H1 (cell line): Measurements from ENCODE around the gene MXI1.

Experiments used
- CREB1 ChIP-seq: IDR thresholded peaks from 2 replicates; pipeline ENCODE4 v1.6.1; 2012; ENCODE audit warnings: inconsistent platforms
- CTCF ChIP-seq, 3 experiments: IDR thresholded peaks; 1 replicate in 2 of 3; 2 replicates in 1 of 3; pipeline versions ENCODE4 v1.5.1 to v1.6.1; 2011; ENCODE audit warnings: low read length in 3 of 3, mild to moderate bottlenecking in 3 of 3, inconsistent platforms in 2 of 3, low read depth in 1 of 3, moderate library complexity in 1 of 3; ENCODE audit not compliant: insufficient read depth in 1 of 3; ENCODE audit errors: control extremely low read depth in 1 of 3
- EGR1 ChIP-seq: IDR thresholded peaks from 2 replicates; pipeline ENCODE4 v1.6.1; 2011; ENCODE audit warnings: low read depth, low read length, borderline replicate concordance
- EP300 ChIP-seq, 2 experiments: IDR thresholded peaks; 1 replicate in 1 of 2; 2 replicates in 1 of 2; pipeline ENCODE4 v1.6.1; 2011 to 2012; ENCODE audit warnings: low read depth in 2 of 2, low read length in 2 of 2, mild to moderate bottlenecking in 2 of 2, borderline replicate concordance in 1 of 2, inconsistent platforms in 1 of 2, moderate library complexity in 1 of 2
- EZH2 ChIP-seq: fragments of 200-600 bp; sonication (generic); IDR thresholded peaks from 2 replicates; pipeline ENCODE4 v1.7.1; 2012; ENCODE audit warnings: low read depth, mild to moderate bottlenecking, moderate library complexity, low read length, inconsistent platforms; ENCODE audit not compliant: severe bottlenecking
- HDAC6 ChIP-seq: IDR thresholded peaks from one replicate; pipeline ENCODE4 v1.7.1; 2012; ENCODE audit warnings: low read depth, mild to moderate bottlenecking, inconsistent platforms, low read length, moderate library complexity
- JUN ChIP-seq: IDR thresholded peaks from 2 replicates; pipeline ENCODE4 v1.6.1; 2011; ENCODE audit warnings: low read depth, mild to moderate bottlenecking, improper control_type of control experiment, low read length
- POLR2AphosphoS5 ChIP-seq: IDR thresholded peaks from 2 replicates; pipeline ENCODE4 v1.6.1; 2011; ENCODE audit warnings: low read depth, low read length
- SIN3A ChIP-seq, 2 experiments: IDR thresholded peaks in 1 of 2; conservative IDR thresholded peaks in 1 of 2; 2 replicates each; pipeline ENCODE4 v1.6.1; 2011 to 2012; ENCODE audit warnings: low read length in 2 of 2, improper control_type of control experiment in 1 of 2, low read depth in 1 of 2, mild to moderate bottlenecking in 1 of 2
- TF ChIP-seq, protein P1 (sequence below): IDR thresholded peaks from 2 replicates; pipeline ENCODE4 v1.6.1; 2012; ENCODE audit warnings: inconsistent platforms

DNA sequence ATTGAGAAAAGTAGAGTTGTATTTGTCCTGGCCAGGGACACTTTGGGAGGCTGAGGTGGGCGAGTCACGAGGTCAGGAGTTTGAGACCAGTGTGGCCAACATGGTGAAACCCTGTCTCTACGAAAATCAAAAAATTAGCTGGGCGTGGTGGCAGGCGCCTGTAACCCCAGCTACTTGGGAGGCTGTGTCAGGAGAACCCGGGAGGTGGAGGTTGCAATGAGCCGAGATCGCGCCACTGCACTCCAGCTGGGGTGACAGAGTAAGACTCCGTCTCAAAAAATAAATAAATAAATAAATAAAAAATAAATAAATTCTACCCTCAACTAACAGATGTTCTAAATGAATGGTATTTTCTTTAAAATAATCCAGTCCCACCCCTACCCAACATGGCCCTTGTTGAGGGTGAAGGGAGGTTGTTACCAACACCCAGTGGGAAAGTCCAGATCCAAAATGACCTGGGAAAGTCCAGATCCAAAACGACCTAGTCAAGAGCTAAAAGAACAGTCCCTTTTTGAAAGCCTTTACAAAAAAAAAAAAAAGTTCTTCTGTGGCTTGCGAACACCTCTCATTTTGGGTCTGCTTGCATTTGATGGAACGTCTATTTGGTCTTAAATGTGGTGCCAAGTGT, 16.0 kb downstream of the MXI1 start:
- TF ChIP-seq JUN (no peak), EP300 (IDR thresholded peaks at IDR 0.05; ENCODE audit: borderline replicate concordance in 1 of 2, low read depth in 2 of 2, low read length in 2 of 2) (no peak), SIN3A (conservative IDR thresholded peaks at IDR 0.05 in 1 of 2, IDR thresholded peaks at IDR 0.05 in 1 of 2; ENCODE audit: low read depth in 1 of 2, low read length in 2 of 2) (no peak), CTCF (IDR thresholded peaks at IDR 0.05; ENCODE audit: control extremely low read depth in 1 of 3, insufficient read depth in 1 of 3, low read depth in 1 of 3, low read length in 3 of 3) (no peak), EGR1 (no peak), EZH2 (no peak), POLR2AphosphoS5 (no peak), HDAC6 (no peak), CREB1 (no peak)
- TF ChIP-seq, protein P1, sequence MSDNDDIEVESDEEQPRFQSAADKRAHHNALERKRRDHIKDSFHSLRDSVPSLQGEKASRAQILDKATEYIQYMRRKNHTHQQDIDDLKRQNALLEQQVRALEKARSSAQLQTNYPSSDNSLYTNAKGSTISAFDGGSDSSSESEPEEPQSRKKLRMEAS: no peak
